ENCODE data around the gene ACTR1B.
A peak's percentile ranks its signal among the peaks of the same experiment; 100 is the strongest.

ACTR1B gene

GRCh38 chr2:97608745-97609144 lies 55.1 kb downstream of the ACTR1B start:
- DNase-seq, result peak; percentile 37

Measured in islet precursor cell (in vitro differentiated cells).